HepG2 (cell line): Measurements from ENCODE around the gene RPH3AL. TPM values are rescaled to one million over a fixed set of nuclear protein-coding genes. Genes with fewer than 3 reads are reported as not detected.

Experiments
- ATAC-seq: fragments of 200-7000 bp; cut with Tn5 transposase; 3 replicates; pipeline ENCODE4 v1.9.1; 2020; ENCODE audit warnings: mild to moderate bottlenecking, moderate library complexity
- BruUV-seq: library from RNA; stranded (reverse); fragments of 400-500 nt; replicated peaks from 2 replicates; lab custom pipeline; 2021; lab: Mats Ljungman, UMichigan
- CTCF ChIA-PET: fragments of 300-600 bp; formaldehyde crosslinking; extraction: SDS; loops from one replicate; lab custom pipeline; 2021; ENCODE audit warnings: low total read pairs, inconsistent platforms, low intra/inter-chr PET ratio; lab: Yijun Ruan, JAX
- POLR2A ChIA-PET: fragments of 350-600 bp; sonication (Branson Sonifier 250); formaldehyde crosslinking; loops from one replicate; lab custom pipeline; 2020; ENCODE audit warnings: antibody characterized with exemption, inconsistent platforms; lab: Yijun Ruan, JAX
- DNase-seq: peaks from one replicate; pipeline ENCODE4 v3.0.0-alpha.2; 2015; ENCODE audit warnings: low spot score
- FAIRE-seq: peaks from 3 replicates; lab custom pipeline; 2011; peaks lifted over from hg19 to GRCh38; lab: Jason Lieb, UNC
- H2AFZ ChIP-seq: one replicate; pipeline ENCODE4 v1.6.1; 2011; ENCODE audit warnings: low read length, inconsistent platforms
- H3K27ac ChIP-seq: fragments of 300-600 bp; 3 replicates; pipeline ENCODE4 v1.8.0; 2011; ENCODE audit warnings: mixed run types, mild to moderate bottlenecking, mixed read lengths, low read length, inconsistent platforms; ENCODE audit not compliant: insufficient read depth; ENCODE audit errors: extremely low read length
- H3K27me3 ChIP-seq, 2 experiments: fragments of 200-600 bp in 1 of 2; 2 replicates in 1 of 2; 3 replicates in 1 of 2; pipeline versions ENCODE4 v1.6.0 to v1.8.0; 2011; ENCODE audit warnings: low read length in 2 of 2, mild to moderate bottlenecking in 2 of 2, moderate library complexity in 2 of 2, inconsistent platforms in 1 of 2; ENCODE audit not compliant: insufficient read depth in 2 of 2, control insufficient read depth in 1 of 2
- H3K36me3 ChIP-seq, 2 experiments: fragments of 200-600 bp in 1 of 2; replicated peaks in 1 of 2; 2 replicates in 1 of 2; 3 replicates in 1 of 2; pipeline versions ENCODE4 v1.5.1 to v1.8.0; 2011; ENCODE audit warnings: low read length in 2 of 2, inconsistent platforms in 1 of 2; ENCODE audit not compliant: insufficient read depth in 2 of 2, control insufficient read depth in 1 of 2
- H3K4me1 ChIP-seq: 2 replicates; pipeline ENCODE4 v1.5.1; 2012; ENCODE audit warnings: low read length, inconsistent platforms; ENCODE audit not compliant: insufficient read depth
- H3K4me2 ChIP-seq: 2 replicates; pipeline ENCODE4 v1.6.0; 2011; ENCODE audit warnings: low read depth, low read length, inconsistent platforms
- H3K4me3 ChIP-seq, 3 experiments: fragments of 200-600 bp in 1 of 3; sonication (generic), shearing (Covaris generic) in 1 of 3; replicated peaks in 1 of 3; 2 replicates each; pipeline ENCODE4 v1.5.1; 2011 to 2016; ENCODE audit warnings: low read length in 3 of 3, inconsistent platforms in 2 of 3, low read depth in 2 of 3, mild to moderate bottlenecking in 2 of 3, control low read depth in 1 of 3, mixed read lengths in 1 of 3; ENCODE audit not compliant: insufficient read depth in 1 of 3
- H3K79me2 ChIP-seq: one replicate; pipeline ENCODE4 v1.6.1; 2011; ENCODE audit warnings: low read length, inconsistent platforms; ENCODE audit not compliant: insufficient read depth
- H3K9ac ChIP-seq: 2 replicates; pipeline ENCODE4 v1.6.0; 2011; ENCODE audit warnings: mild to moderate bottlenecking, low read depth, low read length, inconsistent platforms; ENCODE audit not compliant: insufficient read depth
- H3K9me3 ChIP-seq: 2 replicates; pipeline ENCODE4 v1.5.1; 2012; ENCODE audit warnings: mild to moderate bottlenecking, low read length
- H4K20me1 ChIP-seq: 2 replicates; pipeline ENCODE4 v1.6.0; 2011; ENCODE audit warnings: inconsistent platforms, mild to moderate bottlenecking, low read length, moderate library complexity; ENCODE audit not compliant: insufficient read depth
- GATAD2A ChIP-seq: IDR thresholded peaks from 2 replicates; pipeline ENCODE4 v1.6.1; 2016
- HDAC2 ChIP-seq: sonication (generic); formaldehyde crosslinking; IDR thresholded peaks from 2 replicates; pipeline ENCODE4 v1.4.0; 2020; ENCODE audit warnings: missing genetic modification reagents
- ZNF318 ChIP-seq: sonication (generic); formaldehyde crosslinking; IDR thresholded peaks from 2 replicates; pipeline ENCODE4 v1.4.0; 2020; ENCODE audit warnings: mild to moderate bottlenecking, missing genetic modification reagents
- ZNF614 ChIP-seq: IDR thresholded peaks from 2 replicates; pipeline ENCODE4 v1.6.1; 2018; ENCODE audit warnings: missing biosample characterization, missing genetic modification reagents, inconsistent platforms, borderline replicate concordance
- WGBS: methylation state at CpG from one replicate; pipeline ENCODE4 v1.1.6; 2017; ENCODE audit warnings: low lambda C conversion rate; 5-methylcytosine and 5-hydroxymethylcytosine counted together
- in situ Hi-C: cut with HindIII; loops from 2 replicates; pipeline ENCODE4 v1.10.0; 2017; ENCODE audit warnings: low pct_unique_long_range_greater_than_20kb; ENCODE audit not compliant: extremely low pct_ligation_motif_present
- intact Hi-C: fragments of 100-400 bp; cut with micrococcal nuclease; formaldehyde crosslinking; loops from one replicate; pipeline ENCODE4 v1.10.0; 2022; ENCODE audit not compliant: unreplicated experiment
- polyA plus RNA-seq, 8 experiments: library from polyadenylated mRNA; depleted of rRNA in 3 of 8; stranded (reverse) in 7 of 8; unstranded in 1 of 8; fragments of >200 nt; fragmentation: Illumina TruSeq in 4 of 8; extraction: Trizol in 4 of 8; gene quantifications; 2 replicates each; pipeline versions ENCODE4 v1.2.1 to v1.2.3, GENCODE V29; 2011 to 2016; ENCODE audit warnings: low read depth in 4 of 8, missing spikeins in 1 of 8, mixed read lengths in 1 of 8; ENCODE audit not compliant: insufficient read depth in 1 of 8
- total RNA-seq, 5 experiments: library from RNA; depleted of rRNA; stranded (reverse); fragments of >200 nt; fragmentation: Illumina TruSeq; extraction: Trizol; gene quantifications; 2 replicates each; pipeline ENCODE4 v1.2.3, GENCODE V29; 2016; ENCODE audit warnings: low read depth in 1 of 5

The RPH3AL gene
- total and polyA plus RNA-seq, 2 of the 13 experiments (the other 11 are each of a cell fraction or from before 2014, with no cell fraction given): 7.8 to 16.4 TPM

GRCh38 chr17:297758-298157 lies 54.8 kb downstream of the RPH3AL start (continued):
- TF ChIP-seq ZNF318 (CRISPR knock-in tag): no peak

GRCh38 chr17:296906-297690 lies 55.5 kb downstream of the RPH3AL start:
- intact Hi-C loops (no loop called here), in situ Hi-C loops (loop anchor here (10.0 kb wide), 1 partner anchor 62 kb away; no protein-coding TSS in a partner anchor)
- no peaks in the 10 kb centered on the region for H3K79me2 ChIP-seq
- no peak overlapping the region for H2AFZ ChIP-seq
- no peaks in the 10 kb centered on the region for H4K20me1 ChIP-seq
- FAIRE-seq (no peak), ATAC-seq (no peak), DNase-seq (no peak)
- TF ChIP-seq GATAD2A (CRISPR knock-in tag) (no peak), HDAC2 (CRISPR knock-in tag) (no peak), ZNF614 (CRISPR knock-in tag) (no peak)
- ChIA-PET POLR2A (no interaction called here), CTCF (no interaction called here)
- H3K4me3 ChIP-seq: no peak overlapping the region
- H3K9ac ChIP-seq: no peak overlapping the region
- H3K27ac ChIP-seq: no peak overlapping the region
- H3K36me3 ChIP-seq: peaks cover 0 to 2% of the 10 kb centered on the region in 2 experiments; a peak in 3 of 5 replicates
- no peaks in the 10 kb centered on the region for H3K9me3 ChIP-seq
- no peaks in the 10 kb centered on the region for H3K27me3 ChIP-seq
- no TSS peak for BruUV-seq
- WGBS: 97% methylated on average over 21 of the region's 23 CpGs
- H3K4me1 ChIP-seq: no peaks in the 10 kb centered on the region
- H3K4me2 ChIP-seq: no peak overlapping the region
